ENCODE data around the gene FGF14.
"Not testable (repeated sequence)": the region's sequence is repeated elsewhere in the genome, so short reads cannot be mapped to it uniquely, and the experiment has no call there.

FGF14 gene

DNA sequence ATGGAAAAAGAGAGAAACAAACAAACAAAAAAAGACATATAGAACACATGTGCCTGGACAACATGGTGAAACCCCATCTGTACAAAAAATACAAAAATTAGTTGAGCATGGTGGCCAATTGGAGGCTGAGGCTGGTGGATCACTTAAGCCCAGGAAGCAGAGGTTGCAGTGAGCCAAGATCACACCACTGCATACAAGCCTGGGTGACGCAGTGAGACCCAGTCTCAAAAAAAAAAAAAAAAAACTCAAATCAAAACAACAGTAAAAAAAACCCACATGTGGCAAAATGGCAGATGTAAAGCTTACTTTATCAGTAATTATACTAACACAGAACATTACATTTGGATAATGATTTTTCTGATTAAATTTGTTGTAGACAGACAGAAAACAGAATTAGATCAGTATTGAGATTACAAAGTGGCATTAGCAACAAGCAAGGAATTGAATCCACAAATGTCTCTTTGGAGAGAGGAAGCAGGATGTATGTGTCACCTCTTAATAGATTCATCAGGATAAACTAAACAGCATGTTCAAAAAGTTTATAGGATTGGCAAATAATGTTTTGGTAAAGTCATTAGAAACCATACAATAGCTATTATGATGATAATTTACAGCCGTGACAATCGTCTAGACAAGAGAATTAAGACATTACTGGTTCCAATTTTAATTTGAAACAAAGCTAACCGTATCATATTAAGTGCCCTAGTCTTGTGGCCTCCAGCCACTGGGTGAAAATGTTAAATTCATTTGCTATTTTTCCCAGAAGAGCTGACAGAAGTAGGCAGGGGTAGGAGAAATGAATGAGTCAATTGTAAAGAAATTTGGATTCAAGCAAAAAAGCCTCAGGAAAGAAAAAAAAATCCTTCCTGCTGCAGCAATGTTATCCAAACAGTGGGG is 206.0 kb downstream of the FGF14 start:
- DNase-seq (ENCODE audit: low spot score): no peak

DNA sequence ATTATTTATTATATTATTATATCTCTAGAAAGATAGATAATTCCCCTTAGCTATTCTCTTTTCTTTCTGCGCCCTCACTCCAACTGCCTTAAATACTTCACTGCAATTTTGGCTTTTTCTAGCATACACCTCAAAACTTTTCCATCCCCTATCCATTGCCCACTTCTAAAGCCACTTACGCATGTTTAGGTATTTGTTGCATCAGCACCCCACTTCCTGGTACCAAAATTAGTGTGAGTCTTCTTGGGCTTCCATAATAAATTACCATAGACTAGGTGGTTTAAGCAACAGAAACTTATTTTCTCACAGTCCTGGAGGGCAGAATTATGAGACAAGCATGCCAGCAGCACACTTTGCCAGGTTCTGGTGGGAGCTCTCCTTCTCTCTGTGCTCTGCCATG is 209.0 kb downstream of the FGF14 start:
- no peak for DNase-seq (ENCODE audit: low spot score)

DNA sequence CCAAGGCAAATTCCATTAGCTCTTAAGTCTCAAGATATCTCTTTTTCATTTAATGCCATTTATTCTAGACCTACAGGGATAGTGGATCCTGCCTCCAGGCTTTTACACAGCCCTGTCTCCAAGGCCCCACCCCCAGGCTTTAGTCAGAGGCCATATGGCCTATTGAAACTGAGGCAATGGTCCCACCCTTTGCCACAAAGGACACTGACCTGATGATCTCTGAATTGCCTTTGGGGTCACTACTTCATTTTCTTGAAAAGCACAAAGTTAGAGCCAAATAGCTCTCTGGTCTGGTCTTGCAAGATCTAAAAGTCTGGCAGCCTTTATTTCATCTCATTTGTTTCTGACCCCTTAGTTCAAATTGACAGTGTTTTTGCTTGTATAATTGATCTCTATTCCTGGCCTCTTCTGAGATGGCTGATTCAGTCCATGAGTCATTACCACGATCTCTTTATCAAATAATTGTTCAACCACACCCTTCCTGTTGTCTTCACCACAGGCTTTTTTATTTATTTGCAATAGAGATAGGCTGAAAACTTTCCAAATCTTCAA is 209.8 kb downstream of the FGF14 start:
- DNase-seq (ENCODE audit: low spot score): no peak

DNA sequence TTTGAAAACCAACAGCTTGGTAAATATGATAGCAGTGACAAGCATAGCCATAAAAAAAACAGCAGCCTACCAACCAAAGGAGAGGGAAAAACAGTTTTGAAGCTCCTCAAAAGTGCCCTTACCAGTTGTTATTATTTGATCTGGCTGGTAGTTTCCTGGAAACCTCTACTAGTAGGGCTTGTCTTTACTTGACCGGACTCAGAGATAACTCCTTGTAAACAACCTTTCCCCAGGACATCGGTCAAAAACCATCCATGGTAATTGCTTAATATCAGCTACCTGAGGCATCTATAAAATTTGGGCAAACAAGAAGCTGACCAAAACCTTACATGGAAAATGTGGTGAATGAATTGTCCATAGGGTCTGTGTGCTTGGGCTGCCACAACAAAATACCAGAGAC is 210.9 kb downstream of the FGF14 start:
- no peak for DNase-seq (ENCODE audit: low spot score)

DNA sequence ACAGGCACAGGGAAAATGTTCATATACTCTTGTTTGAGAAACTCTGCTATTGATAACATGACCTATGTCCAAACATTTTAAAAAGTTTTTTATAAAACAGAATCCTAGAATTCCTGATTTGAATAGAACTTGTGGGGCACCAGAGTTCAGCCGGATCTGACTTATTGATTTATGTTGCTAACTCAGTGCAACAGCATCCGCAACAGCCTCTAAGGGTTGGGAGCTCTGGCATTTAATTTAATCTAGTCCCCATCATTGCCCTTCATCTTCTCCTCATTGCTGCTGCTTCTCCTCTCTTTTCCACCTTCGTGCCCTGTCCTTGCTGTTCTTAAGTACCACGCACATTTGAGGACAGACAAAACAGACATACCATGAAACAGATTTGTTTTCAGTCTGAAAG is 214.5 kb downstream of the FGF14 start:
- DNase-seq (ENCODE audit: low spot score): no peak

DNA sequence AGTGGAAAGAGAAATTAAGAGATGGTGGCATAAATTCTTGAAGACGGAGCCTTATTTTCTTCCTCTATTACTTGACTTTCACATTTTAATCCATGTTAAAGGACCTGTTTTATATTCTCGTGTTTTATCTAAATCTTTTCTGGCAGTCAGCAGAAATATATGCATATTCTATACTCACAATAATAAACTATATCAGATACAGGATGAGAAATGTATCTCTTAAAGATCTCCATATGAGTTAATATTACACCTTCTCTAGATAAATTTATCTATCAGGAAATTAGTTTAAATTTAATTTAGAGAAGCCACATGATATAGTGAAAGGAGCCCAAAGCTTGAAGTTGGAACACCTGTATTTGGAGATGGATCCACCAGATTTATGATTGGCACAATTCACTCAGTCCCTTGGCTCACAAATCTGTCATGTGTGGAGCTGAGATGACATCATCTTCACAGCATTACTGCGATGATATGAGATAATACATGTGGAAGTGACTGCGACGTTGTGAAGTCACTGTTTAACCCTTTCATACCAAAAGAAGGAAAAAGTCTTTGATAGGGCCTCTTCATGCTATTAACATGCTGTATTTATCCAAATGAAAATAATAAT is 216.4 kb downstream of the FGF14 start:
- no peak for DNase-seq (ENCODE audit: low spot score)

DNA sequence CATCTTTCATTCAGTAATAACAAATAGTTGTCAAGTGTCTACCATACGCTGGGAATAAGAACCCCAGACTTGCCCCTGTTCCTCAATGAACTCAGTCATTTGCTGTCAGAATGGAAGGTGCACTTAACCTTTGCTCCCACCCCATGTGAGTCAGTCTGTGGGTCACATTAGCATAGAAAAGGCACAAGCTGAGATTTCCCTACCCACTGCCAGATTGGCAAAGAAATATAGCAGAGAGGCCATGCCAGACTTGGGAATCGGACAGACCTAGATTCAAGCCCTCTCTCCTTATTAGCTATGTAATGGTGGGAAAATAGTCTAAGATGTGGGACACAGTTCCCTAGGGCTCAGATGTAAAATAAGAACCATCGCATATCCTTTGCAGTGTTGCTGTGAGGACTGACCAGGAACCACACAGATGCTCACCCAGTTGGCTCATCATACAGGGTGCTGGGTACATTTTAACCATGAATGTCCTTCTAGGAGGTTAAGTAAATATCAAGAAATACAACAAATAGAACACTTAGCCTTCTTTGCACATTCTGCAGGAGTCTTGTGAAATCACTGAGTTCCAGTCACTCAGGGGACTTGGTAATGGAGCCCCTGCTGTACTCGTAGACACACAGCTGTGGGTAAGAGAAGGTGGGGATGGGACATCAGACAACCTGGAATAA is 218.2 kb downstream of the FGF14 start:
- no peak for DNase-seq (ENCODE audit: low spot score)

DNA sequence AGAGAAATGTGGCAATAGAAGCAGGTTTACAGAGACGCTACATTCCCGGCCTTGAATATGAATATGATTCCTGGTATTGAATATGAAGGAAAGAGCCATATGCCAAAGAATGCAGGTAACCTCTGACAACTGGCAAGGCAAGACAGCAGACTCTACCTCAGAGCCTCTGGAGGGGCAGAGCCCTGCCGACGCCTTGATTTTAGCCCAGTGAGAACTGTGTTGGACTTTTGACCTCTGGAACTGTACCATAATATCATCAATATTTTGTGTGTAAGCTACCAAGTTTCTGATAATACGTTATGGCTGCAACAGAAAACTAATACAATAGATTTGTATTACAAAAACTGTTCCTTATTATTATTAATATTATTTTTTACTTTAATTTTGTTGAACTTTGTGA is 219.7 kb downstream of the FGF14 start:
- DNase-seq (ENCODE audit: low spot score): no peak

DNA sequence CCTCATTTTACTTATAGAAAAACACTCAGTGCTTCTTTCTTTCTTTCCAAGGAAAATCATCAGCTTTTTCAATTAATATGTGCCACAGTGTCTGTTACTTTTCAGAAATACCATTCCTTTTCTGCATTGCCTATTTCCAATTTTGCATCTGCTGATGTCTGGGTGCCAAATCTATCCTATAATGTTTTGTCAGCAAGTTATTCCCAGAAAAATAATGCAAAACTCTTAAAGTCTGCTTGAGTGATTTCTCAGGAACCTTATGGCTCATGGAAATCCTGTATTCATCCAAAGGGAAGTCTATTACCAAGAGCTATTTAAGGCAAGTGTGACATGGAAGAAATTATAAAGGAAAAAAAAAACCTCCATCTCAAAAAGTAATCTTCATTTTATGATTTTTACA is 224.4 kb downstream of the FGF14 start:
- no peak for DNase-seq (ENCODE audit: low spot score)

DNA sequence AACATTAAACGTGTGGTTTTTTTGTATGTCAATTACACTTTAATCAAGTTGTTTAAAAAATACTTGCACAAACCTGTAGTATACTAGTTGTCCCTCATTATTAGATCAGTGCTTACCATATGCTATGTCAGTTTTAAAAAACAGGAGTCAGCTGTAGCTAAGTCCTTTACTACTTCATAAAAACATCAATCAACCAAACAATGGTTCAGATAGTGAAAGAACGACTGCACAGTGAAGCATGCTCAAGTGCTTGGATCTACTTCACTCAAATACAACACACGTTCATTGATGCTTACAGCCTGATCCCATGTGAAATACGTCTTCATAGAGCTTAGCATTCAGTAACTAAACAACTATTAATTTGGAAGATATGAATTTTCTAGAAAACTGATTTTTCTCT is 225.0 kb downstream of the FGF14 start:
- no peak for DNase-seq (ENCODE audit: low spot score)

DNA sequence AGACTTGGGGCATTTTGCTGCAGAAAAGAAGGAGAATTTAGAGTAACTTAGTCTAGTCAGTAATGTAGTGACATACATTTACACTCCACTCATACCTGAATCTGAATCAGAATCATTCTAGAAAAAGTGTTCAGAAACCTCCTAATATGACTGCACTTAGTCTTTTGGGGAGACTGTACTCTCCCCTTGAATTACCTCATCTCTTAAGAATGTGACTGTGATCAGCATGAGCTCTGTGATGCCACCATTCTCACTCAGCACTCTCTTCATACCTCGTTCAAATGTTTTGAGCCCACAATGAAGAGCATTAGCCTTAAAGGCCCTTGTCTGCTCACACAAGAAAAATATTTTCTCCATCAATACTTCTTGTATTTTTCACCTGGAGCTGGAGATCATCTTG is 229.4 kb downstream of the FGF14 start:
- DNase-seq (ENCODE audit: low spot score): no peak

DNA sequence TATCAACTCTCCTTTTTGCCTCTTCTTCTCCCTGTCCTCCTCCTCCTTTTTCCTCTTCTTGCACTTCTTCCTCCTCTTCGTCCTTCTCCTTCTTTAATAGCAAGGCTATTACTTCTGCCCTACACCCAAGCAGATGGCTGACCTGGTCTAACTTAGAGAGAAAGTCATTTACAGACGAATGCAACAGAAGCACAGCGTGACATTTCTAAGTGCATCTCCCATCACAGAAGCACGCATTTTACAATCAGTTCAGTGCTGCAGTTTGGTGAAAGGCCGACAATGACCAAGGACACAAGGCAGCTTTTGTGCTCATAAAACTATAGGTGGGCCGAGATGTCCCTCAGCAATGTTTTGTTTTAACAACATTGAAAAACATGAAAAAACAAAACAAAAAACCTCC is 231.5 kb downstream of the FGF14 start:
- no peak for DNase-seq (ENCODE audit: low spot score)

DNA sequence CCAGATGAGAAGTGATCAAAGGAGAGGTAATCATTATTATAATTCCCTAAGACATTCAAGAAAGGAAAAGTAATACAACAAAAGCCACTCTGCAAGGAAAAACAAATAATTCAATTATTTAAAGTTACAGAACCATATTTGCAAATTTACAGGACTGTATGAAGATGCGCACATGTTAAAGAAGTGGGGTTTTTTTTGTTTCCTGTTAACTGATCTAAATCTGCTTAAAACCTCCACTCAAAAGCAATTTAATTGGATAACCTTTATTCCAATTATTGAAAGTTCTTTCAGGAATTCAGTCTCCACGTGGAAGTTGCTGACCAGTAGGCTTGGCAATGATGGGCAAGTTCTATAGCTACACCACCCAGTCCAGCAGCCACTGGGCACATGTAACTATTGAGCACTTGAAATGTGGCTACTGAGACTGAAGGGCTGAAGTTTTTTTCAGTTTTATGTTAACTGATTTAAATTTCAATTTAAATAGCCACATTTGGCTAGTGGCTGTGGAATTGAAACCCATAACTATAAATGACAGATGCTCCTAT is 232.3 kb downstream of the FGF14 start:
- no peak for DNase-seq (ENCODE audit: low spot score)

DNA sequence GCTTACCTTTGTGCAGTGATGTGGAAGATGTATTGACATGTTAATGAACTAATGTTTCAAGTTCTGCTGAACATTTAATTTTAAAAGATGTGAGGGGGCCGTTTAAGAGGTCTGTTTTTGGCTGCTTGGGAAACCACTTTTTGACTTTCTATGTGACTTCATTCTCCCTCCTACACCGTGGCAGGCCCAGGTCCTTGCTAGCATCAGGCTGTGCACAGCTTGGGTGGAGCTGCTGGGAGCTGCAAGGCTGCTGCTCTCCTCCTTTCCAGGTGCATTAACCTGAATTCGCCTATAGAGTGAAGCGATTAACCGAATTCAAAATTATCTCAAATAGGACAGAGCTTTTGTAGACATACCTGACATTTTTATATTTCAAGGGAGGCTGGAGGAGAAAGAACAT is 249.1 kb downstream of the FGF14 start:
- no peak for DNase-seq (ENCODE audit: low spot score)

DNA sequence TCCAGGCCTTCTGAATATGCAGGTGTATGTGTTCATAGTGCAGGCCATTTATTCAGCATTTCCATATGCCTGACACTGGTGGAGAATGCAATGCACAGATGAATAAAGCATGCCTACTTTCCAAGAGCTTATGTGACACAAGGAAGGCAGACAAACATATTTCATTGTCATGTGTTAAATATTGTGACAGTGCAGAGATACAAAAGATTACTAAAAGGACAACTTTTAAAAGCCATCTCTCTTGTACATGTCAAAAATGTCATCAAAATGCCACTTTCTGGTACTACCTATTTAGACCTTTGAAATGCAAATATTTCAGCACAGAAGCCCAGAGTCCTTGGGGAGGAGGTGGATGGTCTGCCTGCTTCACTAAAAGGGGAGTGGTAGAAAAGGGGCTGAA is 254.5 kb downstream of the FGF14 start:
- DNase-seq (ENCODE audit: low spot score): no peak

DNA sequence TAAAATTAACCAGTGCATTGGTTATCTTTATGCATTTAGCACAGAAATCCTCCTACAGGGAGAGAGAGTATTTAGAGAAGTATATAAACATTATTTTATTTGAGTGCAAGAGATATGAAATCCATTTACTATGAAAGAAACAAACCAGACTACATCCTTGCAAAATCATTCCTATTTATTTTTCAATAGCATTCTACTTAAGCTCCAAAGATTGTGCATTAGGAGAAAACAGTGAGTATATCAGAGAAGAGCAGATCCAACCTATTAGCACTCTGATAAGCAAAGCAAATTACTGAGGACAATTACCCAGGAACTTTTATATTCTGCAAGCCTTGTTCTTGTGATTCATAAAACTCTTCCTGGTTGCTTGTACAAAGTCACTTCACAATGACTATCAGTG is 256.1 kb downstream of the FGF14 start:
- DNase-seq (ENCODE audit: low spot score): no peak

DNA sequence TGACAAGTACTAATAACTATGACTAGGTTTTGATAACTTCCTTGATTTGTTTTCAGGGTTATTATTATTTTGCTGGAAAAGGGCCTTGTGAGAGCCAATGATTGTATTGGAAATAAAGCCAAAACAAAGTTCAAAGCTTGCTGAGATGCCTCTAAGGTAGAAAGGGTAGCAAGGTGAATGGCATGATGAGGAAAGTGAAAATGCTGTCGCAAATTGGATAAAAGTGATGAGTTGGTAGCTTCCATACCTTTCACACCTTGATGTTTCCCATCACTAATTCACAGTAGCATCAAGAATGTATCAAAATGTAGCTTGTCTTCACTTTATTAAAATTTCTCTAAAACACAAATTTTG is 259.4 kb downstream of the FGF14 start:
- DNase-seq (ENCODE audit: low spot score): no peak

DNA sequence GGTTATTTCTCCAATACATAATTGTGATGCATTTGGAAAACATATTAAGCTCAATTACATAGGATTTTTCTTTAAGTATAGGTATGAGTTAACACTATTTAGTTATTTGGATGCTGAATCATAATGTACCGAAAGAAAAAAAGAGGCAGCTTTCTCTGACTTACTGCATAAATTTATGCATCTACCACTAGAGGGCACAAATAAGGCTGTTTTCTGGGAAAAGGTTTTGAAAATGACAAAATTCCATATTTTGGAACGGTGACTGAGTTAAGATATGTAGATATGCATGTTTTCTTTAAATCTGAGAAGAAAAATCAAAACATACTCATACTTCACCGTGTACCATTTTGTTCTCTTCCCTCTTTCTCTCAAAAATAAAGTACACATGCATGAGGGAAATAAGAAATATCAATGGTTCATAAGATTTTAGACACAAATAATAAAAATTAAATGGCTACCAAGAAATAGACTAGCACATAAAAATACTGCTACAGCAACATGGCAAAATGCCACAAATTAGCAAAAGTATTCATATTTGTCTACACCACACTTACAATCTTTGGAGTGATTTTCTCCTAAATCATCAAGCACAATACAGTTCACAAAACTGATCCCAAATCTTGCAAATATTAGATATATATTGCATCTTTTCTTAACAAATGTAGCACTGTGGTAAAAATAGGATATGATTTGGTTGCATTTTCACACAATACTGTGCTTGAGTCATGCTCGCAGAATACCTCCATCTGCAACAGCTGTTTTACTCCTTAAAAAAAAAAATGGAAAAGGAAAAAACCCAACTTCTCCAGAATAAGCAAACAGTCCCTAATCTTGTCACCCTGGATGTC is 260.0 kb downstream of the FGF14 start:
- DNase-seq (ENCODE audit: low spot score): no peak

DNA sequence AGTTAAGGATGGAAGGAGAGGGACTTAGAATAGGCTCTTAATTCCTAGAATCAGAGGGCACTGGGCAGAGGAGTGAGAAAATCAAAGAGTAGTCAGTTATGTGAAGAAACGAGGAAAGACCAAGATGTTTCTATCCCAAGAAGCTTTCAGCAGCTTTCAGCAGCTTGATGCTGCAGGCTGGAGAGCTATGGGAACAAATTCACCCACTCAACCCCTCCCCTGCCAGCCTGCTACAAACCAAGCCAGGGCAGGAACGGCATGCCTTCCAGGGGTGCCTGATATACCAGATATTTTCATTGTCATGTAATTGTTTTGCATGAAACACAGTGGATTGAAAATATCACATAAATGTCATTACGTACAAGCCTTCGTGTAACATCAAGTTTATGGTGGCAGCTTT is 262.2 kb downstream of the FGF14 start:
- no peak for DNase-seq (ENCODE audit: low spot score)

DNA sequence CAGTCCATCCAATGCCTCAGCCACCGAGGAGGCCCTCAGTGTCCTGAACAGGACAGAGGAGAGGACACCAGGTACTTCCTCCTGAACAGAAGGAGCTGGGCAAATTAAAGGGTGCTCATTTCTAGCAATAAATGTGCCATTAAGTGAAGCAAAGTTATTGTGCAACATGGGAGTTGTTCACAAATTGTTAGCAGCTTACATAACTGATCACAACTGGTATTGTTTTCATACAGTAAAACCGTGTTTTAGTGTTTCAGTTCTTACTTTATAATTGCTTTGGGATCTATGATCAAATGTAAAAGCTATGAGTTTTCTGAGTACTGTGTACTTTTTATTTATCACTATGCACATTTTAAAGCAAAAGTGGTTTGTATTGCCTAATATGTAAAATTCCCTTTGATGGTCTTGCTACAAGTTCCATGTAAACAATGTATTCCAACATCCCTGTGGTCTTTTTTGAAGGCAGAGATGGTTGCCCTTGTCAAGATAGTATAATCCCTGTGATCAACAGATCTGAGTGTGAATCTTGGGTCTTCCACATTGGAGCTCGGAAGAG is 263.1 kb downstream of the FGF14 start:
- no peak for DNase-seq (ENCODE audit: low spot score)

DNA sequence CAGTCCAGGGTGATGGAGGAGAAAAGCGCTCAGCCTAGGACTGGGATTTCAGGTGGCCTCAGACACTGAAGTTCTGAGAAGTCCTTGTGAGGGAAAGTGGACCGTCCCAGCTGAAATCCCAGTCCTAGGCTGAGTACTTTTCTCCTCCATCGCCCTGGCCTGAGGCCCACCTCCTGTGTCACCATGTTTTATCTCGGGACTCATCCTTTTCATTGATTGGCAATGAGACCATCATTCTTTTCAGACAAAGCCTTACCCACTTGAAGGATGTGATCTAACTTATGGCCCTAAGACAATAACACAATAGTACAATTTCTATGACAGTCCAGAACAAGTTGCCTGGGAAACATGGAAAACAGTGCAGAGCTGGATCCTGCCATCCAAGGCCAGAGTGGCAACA is 263.9 kb downstream of the FGF14 start:
- DNase-seq (ENCODE audit: low spot score): not testable (repeated sequence)

All from hematopoietic multipotent progenitor cell treated with erythropoietin and hydrocortisone succinate and interleukin-3 and kit ligand, for 17 days (in vitro differentiated cells).